ENCODE results near the gene ROBO2. TPM values are rescaled to one million over a fixed set of nuclear protein-coding genes. Genes with fewer than 3 reads are reported as not detected.

The ROBO2 gene
- total and polyA plus RNA-seq, 11 donors: 0.04 to 0.93 (median 0.06) TPM; not detected in 6

DNA sequence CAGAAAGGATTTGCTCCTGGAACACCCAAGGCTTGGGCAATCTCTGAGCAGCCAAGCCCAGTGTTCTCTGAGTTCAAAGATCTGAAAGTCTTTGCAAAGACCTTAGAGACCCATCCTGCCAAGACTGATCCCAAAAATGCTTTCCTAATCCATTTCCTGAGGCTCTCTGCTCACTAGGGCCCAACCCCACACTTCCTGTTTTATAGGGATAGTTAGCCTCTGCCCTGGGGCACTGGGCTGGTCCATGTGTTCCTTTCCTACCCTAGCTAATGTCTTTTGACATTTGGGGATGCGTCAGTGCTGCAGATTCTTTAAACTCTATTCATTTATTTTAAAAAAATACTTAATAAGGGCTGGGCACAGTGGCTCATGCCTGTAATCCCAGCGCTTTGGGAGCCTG is 372.7 kb downstream of the ROBO2 start:
- 90 to 95% (median 94%) methylated on average over 2 of the region's 2 CpGs for WGBS, 4 donors
- no peak for DNase-seq
- no peak overlapping the region for H3K4me3 ChIP-seq
- no peak overlapping the region for H3K27ac ChIP-seq
- no peaks in the 10 kb centered on the region for H3K36me3 ChIP-seq
- no peaks in the 10 kb centered on the region for H3K4me1 ChIP-seq
- no peak for TF ChIP-seq POLR2A (IDR thresholded peaks at IDR 0.05)
- TF ChIP-seq, protein P1, sequence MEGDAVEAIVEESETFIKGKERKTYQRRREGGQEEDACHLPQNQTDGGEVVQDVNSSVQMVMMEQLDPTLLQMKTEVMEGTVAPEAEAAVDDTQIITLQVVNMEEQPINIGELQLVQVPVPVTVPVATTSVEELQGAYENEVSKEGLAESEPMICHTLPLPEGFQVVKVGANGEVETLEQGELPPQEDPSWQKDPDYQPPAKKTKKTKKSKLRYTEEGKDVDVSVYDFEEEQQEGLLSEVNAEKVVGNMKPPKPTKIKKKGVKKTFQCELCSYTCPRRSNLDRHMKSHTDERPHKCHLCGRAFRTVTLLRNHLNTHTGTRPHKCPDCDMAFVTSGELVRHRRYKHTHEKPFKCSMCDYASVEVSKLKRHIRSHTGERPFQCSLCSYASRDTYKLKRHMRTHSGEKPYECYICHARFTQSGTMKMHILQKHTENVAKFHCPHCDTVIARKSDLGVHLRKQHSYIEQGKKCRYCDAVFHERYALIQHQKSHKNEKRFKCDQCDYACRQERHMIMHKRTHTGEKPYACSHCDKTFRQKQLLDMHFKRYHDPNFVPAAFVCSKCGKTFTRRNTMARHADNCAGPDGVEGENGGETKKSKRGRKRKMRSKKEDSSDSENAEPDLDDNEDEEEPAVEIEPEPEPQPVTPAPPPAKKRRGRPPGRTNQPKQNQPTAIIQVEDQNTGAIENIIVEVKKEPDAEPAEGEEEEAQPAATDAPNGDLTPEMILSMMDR (IDR thresholded peaks at IDR 0.05): no peak
- ATAC-seq: no peak
- intact Hi-C loops (cut with DNase I): no loop called here
- H3K9me3 ChIP-seq: peaks cover 0 to 3% (median 0%) of the 10 kb centered on the region in 12 donors
- H3K27me3 ChIP-seq: no peaks in the 10 kb centered on the region

GRCh38 chr3:77414881-77415280 is 375.0 kb downstream of the ROBO2 start:
- H3K27me3 ChIP-seq: no peaks in the 10 kb centered on the region
- H3K4me1 ChIP-seq: no peaks in the 10 kb centered on the region
- TF ChIP-seq, protein P1 (IDR thresholded peaks at IDR 0.05): no peak
- no peak for ATAC-seq
- intact Hi-C loops (cut with DNase I): no loop called here
- no peak overlapping the region for H3K4me3 ChIP-seq
- H3K36me3 ChIP-seq: no peaks in the 10 kb centered on the region
- peaks cover 0 to 3% (median 0%) of the 10 kb centered on the region in 12 donors for H3K9me3 ChIP-seq
- DNase-seq: no peak
- H3K27ac ChIP-seq: no peak overlapping the region

- no peak for ATAC-seq
- H3K27me3 ChIP-seq: no peaks in the 10 kb centered on the region
- intact Hi-C loops (cut with DNase I): no loop called here
- H3K4me3 ChIP-seq: no peak overlapping the region
- TF ChIP-seq POLR2A (IDR thresholded peaks at IDR 0.05): no peak
- TF ChIP-seq, protein P1 (IDR thresholded peaks at IDR 0.05): no peak
- H3K4me1 ChIP-seq: no peaks in the 10 kb centered on the region
- no peaks in the 10 kb centered on the region for H3K36me3 ChIP-seq
- 80 to 88% (median 86%) methylated on average over 1 of the region's 1 CpG for WGBS, 4 donors
- no peaks in the 10 kb centered on the region for H3K9me3 ChIP-seq
- no peak overlapping the region for H3K27ac ChIP-seq
- no peak for DNase-seq
Measured at GRCh38 chr3:77420336-77420735, 380.4 kb downstream of the ROBO2 start.

DNA sequence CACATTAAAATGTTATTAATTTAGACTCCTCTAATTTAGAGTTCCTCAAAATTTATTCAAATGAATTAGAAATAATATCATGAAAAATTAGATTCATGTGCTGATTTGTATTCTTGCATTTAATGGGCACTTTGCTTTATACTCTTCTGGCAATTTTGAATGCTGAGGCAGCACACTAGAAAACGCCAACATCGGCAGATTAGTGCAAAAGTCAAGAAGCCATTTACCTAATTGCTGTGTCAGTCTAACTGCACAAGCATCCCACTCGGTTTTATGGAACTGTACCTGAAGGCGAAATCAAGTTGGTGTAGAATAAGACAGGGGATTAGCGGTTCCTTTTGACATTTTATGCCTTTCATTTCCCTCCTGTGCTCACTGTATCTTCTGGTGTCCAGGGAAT is 382.0 kb downstream of the ROBO2 start:
- intact Hi-C loops (cut with DNase I): no loop called here
- no peak for TF ChIP-seq POLR2A (IDR thresholded peaks at IDR 0.05)
- TF ChIP-seq, protein P1 (IDR thresholded peaks at IDR 0.05): no peak
- WGBS, 4 donors: 87 to 91% (median 89%) methylated on average over 5 of the region's 5 CpGs
- no peaks in the 10 kb centered on the region for H3K27me3 ChIP-seq
- DNase-seq (no peak), ATAC-seq (no peak)
- H3K9me3 ChIP-seq: no peaks in the 10 kb centered on the region
- no peaks in the 10 kb centered on the region for H3K4me1 ChIP-seq
- H3K4me3 ChIP-seq: no peak overlapping the region
- no peak overlapping the region for H3K27ac ChIP-seq
- H3K36me3 ChIP-seq: no peaks in the 10 kb centered on the region

Data from heart left ventricle (tissue), 16 donors.